PFSK-1 (cell line): ENCODE results near the gene HEATR9.

Experiments
- FOXP2 ChIP-seq: optimal IDR thresholded peaks from 2 replicates; pipeline ENCODE3; 2011; ENCODE audit warnings: borderline replicate concordance, control low read depth, inconsistent platforms; ENCODE audit not compliant: insufficient read depth; ENCODE audit errors: extremely low read length, extremely low read depth
- POLR2AphosphoS5 ChIP-seq: IDR thresholded peaks from 2 replicates; pipeline ENCODE4 v1.6.1; 2012; ENCODE audit warnings: low read depth, mild to moderate bottlenecking, control low read depth, low read length, moderate library complexity
- REST ChIP-seq, 2 experiments: IDR thresholded peaks; 2 replicates each; pipeline versions ENCODE4 v1.6.1 to v1.8.0; 2011 to 2012; ENCODE audit warnings: low read depth in 2 of 2, low read length in 2 of 2, control low read depth in 1 of 2, inconsistent platforms in 1 of 2, mild to moderate bottlenecking in 1 of 2, moderate library complexity in 1 of 2; ENCODE audit not compliant: insufficient read depth in 1 of 2
- SIN3A ChIP-seq: IDR thresholded peaks from 2 replicates; pipeline ENCODE4 v1.6.1; 2012; ENCODE audit warnings: mild to moderate bottlenecking, low read length, moderate library complexity, borderline replicate concordance; ENCODE audit not compliant: insufficient read depth
- TAF1 ChIP-seq: IDR thresholded peaks from 2 replicates; pipeline ENCODE4 v1.6.1; 2012; ENCODE audit warnings: low read length, control low read depth, borderline replicate concordance; ENCODE audit not compliant: insufficient read depth

HEATR9 gene

GRCh38 chr17:35808240-35808961, 60.3 kb downstream of the HEATR9 start:
- TF ChIP-seq REST (IDR thresholded peaks at IDR 0.05; ENCODE audit: insufficient read depth in 1 of 2, low read depth in 2 of 2, low read length in 2 of 2) = no peak
- no peak for TF ChIP-seq SIN3A
- no peak for TF ChIP-seq POLR2AphosphoS5
- no peak for TF ChIP-seq FOXP2
- TF ChIP-seq TAF1 = no peak

GRCh38 chr17:35807371-35808144, 61.1 kb downstream of the HEATR9 start:
- TF ChIP-seq TAF1 = no peak
- no peak for TF ChIP-seq REST (IDR thresholded peaks at IDR 0.05; ENCODE audit: insufficient read depth in 1 of 2, low read depth in 2 of 2, low read length in 2 of 2)
- no peak for TF ChIP-seq FOXP2
- TF ChIP-seq SIN3A = no peak
- TF ChIP-seq POLR2AphosphoS5 = no peak
